Activated CD4-positive, alpha-beta T cell treated with anti-CD3 and anti-CD28 coated beads, Interleukin-2, amount 50 U/mL, for 1 hour (primary cell): Measurements from ENCODE around the gene WLS.
"Not testable (repeated sequence)": the region's sequence is repeated elsewhere in the genome, so short reads cannot be mapped to it uniquely, and the experiment has no call there.

Source experiments
- DNase-seq: peaks from one replicate; pipeline ENCODE4 v3.0.0-alpha.2; 2020

Gene WLS

GRCh38 chr1:68163220-68163619 is 69.1 kb downstream of the WLS start:
- no peak for DNase-seq

- DNase-seq, result no peak
These were observed 69.6 kb downstream of the WLS start for GRCh38 chr1:68162761-68163160.

- not testable (repeated sequence) for DNase-seq
These were observed 70.7 kb downstream of the WLS start for GRCh38 chr1:68161672-68162071.

- DNase-seq, result not testable (repeated sequence)
These were observed 71.4 kb downstream of the WLS start for GRCh38 chr1:68160935-68161334.

- no peak for DNase-seq
These were observed 72.3 kb downstream of the WLS start for GRCh38 chr1:68160021-68160420.

GRCh38 chr1:68158837-68159236 is 73.5 kb downstream of the WLS start:
- no peak for DNase-seq

GRCh38 chr1:68157416-68157815 is 74.9 kb downstream of the WLS start:
- DNase-seq, result no peak

- no peak for DNase-seq
These were observed 80.6 kb downstream of the WLS start for GRCh38 chr1:68151690-68152089.

- DNase-seq, result no peak
These were observed 82.4 kb downstream of the WLS start for GRCh38 chr1:68149907-68150306.

- no peak for DNase-seq
These were observed 83.1 kb downstream of the WLS start for GRCh38 chr1:68149110-68149798.

- no peak for DNase-seq
These were observed 83.7 kb downstream of the WLS start for GRCh38 chr1:68148631-68149030.

- DNase-seq, result no peak
These were observed 84.7 kb downstream of the WLS start for GRCh38 chr1:68147534-68148171.

GRCh38 chr1:68145418-68146126 is 86.8 kb downstream of the WLS start:
- no peak for DNase-seq

- no peak for DNase-seq
These were observed 87.5 kb downstream of the WLS start for GRCh38 chr1:68144856-68145255.

- DNase-seq, result no peak
These were observed 88.7 kb downstream of the WLS start for GRCh38 chr1:68143633-68144032.

GRCh38 chr1:68142461-68142860 is 89.9 kb downstream of the WLS start:
- no peak for DNase-seq

- DNase-seq, result no peak
These were observed 90.3 kb downstream of the WLS start for GRCh38 chr1:68142036-68142435.

- no peak for DNase-seq
These were observed 91.0 kb downstream of the WLS start for GRCh38 chr1:68141071-68142021.

GRCh38 chr1:68140536-68140935 is 91.8 kb downstream of the WLS start:
- no peak for DNase-seq

GRCh38 chr1:68136187-68136586 is 96.1 kb downstream of the WLS start:
- DNase-seq, result no peak

GRCh38 chr1:68132426-68133130 is 99.7 kb downstream of the WLS start:
- no peak for DNase-seq

- DNase-seq, result no peak
These were observed 101.1 kb downstream of the WLS start for GRCh38 chr1:68131261-68131660.
